ENCODE data around the gene ANKRD39. TPM values are rescaled to one million over a fixed set of nuclear protein-coding genes. Genes with fewer than 3 reads are reported as not detected.

Gene ANKRD39
- total RNA-seq, 6 donors from 2014 or later, result 7.1 to 13.6 (median 11.3) TPM

- WGBS, 2 donors, result 86 to 90% methylated on average over 4 to 11 of the region's 14 CpGs
- TF ChIP-seq POLR2A (IDR thresholded peaks at IDR 0.05), result no peak
- TF ChIP-seq POLR2AphosphoS5 (IDR thresholded peaks at IDR 0.05), result no peak
- no peak for TF ChIP-seq CTCF (IDR thresholded peaks at IDR 0.05)
Observed at GRCh38 chr2:96825057-96825456, 32.8 kb downstream of the ANKRD39 start.

GRCh38 chr2:96824079-96824870 lies 33.5 kb downstream of the ANKRD39 start:
- Histone ChIP-seq H3K27me3 (no peaks in the 10 kb centered on the region), H3K4me3 (no peak overlapping the region), H3K9me3 (no peaks in the 10 kb centered on the region), H3K36me3 (peaks cover 0 to 65% (median 40%) of the 10 kb centered on the region in 4 donors), H3K4me1 (peaks cover 12 to 32% (median 23%) of the 10 kb centered on the region in 4 donors), H3K27ac (no peak overlapping the region)
- WGBS, 2 donors, result 72 to 75% methylated on average over 6 of the region's 6 CpGs
- DNase-seq, result no peak
- ATAC-seq (ENCODE audit: low FRiP score in 2 of 2), result peak in 1 of 2 donors; percentile 23
- TF ChIP-seq POLR2A (IDR thresholded peaks at IDR 0.05) (no peak), POLR2AphosphoS5 (IDR thresholded peaks at IDR 0.05) (no peak), EP300 (IDR thresholded peaks at IDR 0.05) (no peak), CTCF (IDR thresholded peaks at IDR 0.05) (no peak)

More at GRCh38 chr2:96825057-96825456, 32.8 kb downstream of the ANKRD39 start:
- Histone ChIP-seq H3K36me3 (peaks cover 5 to 73% (median 48%) of the 10 kb centered on the region in 4 donors), H3K4me1 (peaks cover 4 to 24% (median 15%) of the 10 kb centered on the region in 4 donors), H3K9me3 (no peaks in the 10 kb centered on the region), H3K27ac (no peak overlapping the region), H3K4me3 (no peak overlapping the region), H3K27me3 (no peaks in the 10 kb centered on the region)
- no peak for DNase-seq
- no peak for ATAC-seq (ENCODE audit: low FRiP score in 2 of 2)

- no peak for TF ChIP-seq POLR2AphosphoS5 (IDR thresholded peaks at IDR 0.05)
- no peak for TF ChIP-seq EP300 (IDR thresholded peaks at IDR 0.05)
- TF ChIP-seq CTCF (IDR thresholded peaks at IDR 0.05), result no peak
- no peak for TF ChIP-seq POLR2A (IDR thresholded peaks at IDR 0.05)
- Histone ChIP-seq H3K27me3 (no peaks in the 10 kb centered on the region), H3K9me3 (no peaks in the 10 kb centered on the region), H3K4me1 (peaks cover 23 to 43% (median 34%) of the 10 kb centered on the region in 4 donors), H3K36me3 (peaks cover 0 to 54% (median 32%) of the 10 kb centered on the region in 4 donors), H3K4me3 (no peak overlapping the region), H3K27ac (no peak overlapping the region)
- ATAC-seq (ENCODE audit: low FRiP score in 2 of 2) (no peak), DNase-seq (no peak)
- WGBS, 2 donors, result 88 to 92% methylated on average over 5 to 11 of the region's 11 CpGs
Observed at GRCh38 chr2:96823198-96823597, 34.6 kb downstream of the ANKRD39 start.

GRCh38 chr2:96822786-96823185 lies 35.0 kb downstream of the ANKRD39 start:
- peaks cover 27 to 46% (median 38%) of the 10 kb centered on the region in 4 donors for H3K4me1 ChIP-seq
- H3K4me3 ChIP-seq, result no peak overlapping the region
- ATAC-seq (ENCODE audit: low FRiP score in 2 of 2), result no peak
- H3K27me3 ChIP-seq, result no peaks in the 10 kb centered on the region
- 83 to 91% methylated on average over 4 of the region's 4 CpGs for WGBS, 2 donors
- TF ChIP-seq EP300 (IDR thresholded peaks at IDR 0.05) (no peak), CTCF (IDR thresholded peaks at IDR 0.05) (no peak), POLR2AphosphoS5 (IDR thresholded peaks at IDR 0.05) (no peak), POLR2A (IDR thresholded peaks at IDR 0.05) (no peak)
- H3K9me3 ChIP-seq, result no peaks in the 10 kb centered on the region
- DNase-seq, result no peak
- H3K36me3 ChIP-seq, result peaks cover 0 to 50% (median 28%) of the 10 kb centered on the region in 4 donors
- no peak overlapping the region for H3K27ac ChIP-seq
